ENCODE data around the gene ALKAL2. TPM values are rescaled to one million over a fixed set of nuclear protein-coding genes. Genes with fewer than 3 reads are reported as not detected.

Gene ALKAL2
- total and polyA plus RNA-seq, 2 of the 13 experiments (the other 11 are each of a cell fraction or from before 2014, with no cell fraction given), result 0.22 to 1.7 TPM

DNA sequence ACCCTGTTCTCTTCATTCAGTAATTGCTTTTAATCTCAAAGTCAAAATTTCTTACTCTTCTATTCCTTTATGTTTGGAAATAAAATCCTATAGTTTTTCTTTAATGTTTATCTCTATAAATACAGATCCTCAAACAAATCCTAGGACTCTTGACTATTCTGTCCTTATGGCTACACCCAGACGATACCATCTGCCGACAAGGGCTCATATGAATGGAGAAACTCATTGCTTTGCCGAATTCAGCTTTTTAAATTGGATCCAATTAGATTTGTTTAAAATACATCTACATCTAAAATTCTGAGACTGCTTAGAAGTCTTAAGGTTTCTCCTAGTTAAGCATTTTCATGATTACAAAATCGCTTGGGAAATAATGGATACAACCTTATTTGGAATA lies 9.0 kb downstream of the ALKAL2 start:
- peaks cover 51% of the 10 kb centered on the region for H3K79me2 ChIP-seq (ENCODE audit: insufficient read depth, low read length)
- H3K36me3 ChIP-seq (replicated peaks in 1 of 2; ENCODE audit: control insufficient read depth in 1 of 2, insufficient read depth in 2 of 2, low read length in 2 of 2), result peaks cover 36 to 74% of the 10 kb centered on the region in 2 experiments
- no peak overlapping the region for H2AFZ ChIP-seq (ENCODE audit: low read length)
- in situ Hi-C loops (cut with HindIII; ENCODE audit: extremely low pct_ligation_motif_present, low pct_unique_long_range_greater_than_20kb) (no loop called here), intact Hi-C loops (cut with micrococcal nuclease; ENCODE audit: unreplicated experiment) (no loop called here)
- H3K4me1 ChIP-seq (ENCODE audit: insufficient read depth, low read length), result no peaks in the 10 kb centered on the region
- POLR2A ChIA-PET, result interaction anchor here (0.6 kb wide), 1 partner anchor 15 kb away, joined by 3 read pairs; the partner anchor contains the start of gene ACP1
- no peaks in the 10 kb centered on the region for H3K9me3 ChIP-seq (ENCODE audit: low read length)
- no peaks in the 10 kb centered on the region for H3K27me3 ChIP-seq (ENCODE audit: control insufficient read depth in 1 of 2, insufficient read depth in 2 of 2, low read length in 2 of 2)
- CTCF ChIA-PET (ENCODE audit: low intra/inter-chr PET ratio, low total read pairs), result no interaction called here
- TF ChIP-seq ZNF547 (CRISPR knock-in tag; IDR thresholded peaks at IDR 0.05) (no peak), TBX2 (CRISPR knock-in tag; IDR thresholded peaks at IDR 0.05; ENCODE audit: borderline replicate concordance) (no peak), ZSCAN21 (CRISPR knock-in tag; IDR thresholded peaks at IDR 0.05; ENCODE audit: borderline replicate concordance) (no peak), TRIM24 (CRISPR knock-in tag; IDR thresholded peaks at IDR 0.05) (no peak), THRA (CRISPR knock-in tag; IDR thresholded peaks at IDR 0.05; ENCODE audit: borderline replicate concordance) (no peak), TEAD3 (CRISPR knock-in tag; optimal IDR thresholded peaks at IDR 0.05; ENCODE audit: borderline replicate concordance) (no peak), ZNF264 (CRISPR knock-in tag; IDR thresholded peaks at IDR 0.05) (no peak)
- TF ChIP-seq, protein P1, sequence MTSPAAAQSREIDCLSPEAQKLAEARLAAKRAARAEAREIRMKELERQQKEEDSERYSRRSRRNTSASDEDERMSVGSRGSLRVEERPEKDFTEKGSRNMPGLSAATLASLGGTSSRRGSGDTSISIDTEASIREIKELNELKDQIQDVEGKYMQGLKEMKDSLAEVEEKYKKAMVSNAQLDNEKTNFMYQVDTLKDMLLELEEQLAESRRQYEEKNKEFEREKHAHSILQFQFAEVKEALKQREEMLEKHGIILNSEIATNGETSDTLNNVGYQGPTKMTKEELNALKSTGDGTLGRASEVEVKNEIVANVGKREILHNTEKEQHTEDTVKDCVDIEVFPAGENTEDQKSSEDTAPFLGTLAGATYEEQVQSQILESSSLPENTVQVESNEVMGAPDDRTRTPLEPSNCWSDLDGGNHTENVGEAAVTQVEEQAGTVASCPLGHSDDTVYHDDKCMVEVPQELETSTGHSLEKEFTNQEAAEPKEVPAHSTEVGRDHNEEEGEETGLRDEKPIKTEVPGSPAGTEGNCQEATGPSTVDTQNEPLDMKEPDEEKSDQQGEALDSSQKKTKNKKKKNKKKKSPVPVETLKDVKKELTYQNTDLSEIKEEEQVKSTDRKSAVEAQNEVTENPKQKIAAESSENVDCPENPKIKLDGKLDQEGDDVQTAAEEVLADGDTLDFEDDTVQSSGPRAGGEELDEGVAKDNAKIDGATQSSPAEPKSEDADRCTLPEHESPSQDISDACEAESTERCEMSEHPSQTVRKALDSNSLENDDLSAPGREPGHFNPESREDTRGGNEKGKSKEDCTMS (CRISPR knock-in tag; conservative IDR thresholded peaks at IDR 0.05), result no peak
- H3K27ac ChIP-seq (ENCODE audit: extremely low read length, insufficient read depth, low read length), result no peak overlapping the region
- peaks cover 22% of the 10 kb centered on the region for H4K20me1 ChIP-seq (ENCODE audit: insufficient read depth, low read length)
- no peak overlapping the region for H3K4me2 ChIP-seq (ENCODE audit: low read depth, low read length)
- no peak overlapping the region for H3K4me3 ChIP-seq (replicated peaks in 1 of 3; ENCODE audit: insufficient read depth in 1 of 3, low read depth in 2 of 3, low read length in 3 of 3)
- DNase-seq (ENCODE audit: low spot score), result no peak
- no peak for FAIRE-seq
- no peak for ATAC-seq
- 99% methylated on average over 4 of the region's 4 CpGs for WGBS (ENCODE audit: low lambda C conversion rate)
- no TSS peak for BruUV-seq (replicated peaks)
- no peak overlapping the region for H3K9ac ChIP-seq (ENCODE audit: insufficient read depth, low read depth, low read length)

All from HepG2 (cell line).